Vein endothelial cell (primary cell): ENCODE data around the gene PACRG. TPM values are rescaled to one million over a fixed set of nuclear protein-coding genes. Genes with fewer than 3 reads are reported as not detected.

Experiments
- small RNA-seq: library from RNA; depleted of rRNA; stranded (forward); fragments of <200 nt; gene quantifications from one replicate; pipeline ENCODE3, GENCODE V24; 2012
- total RNA-seq: library from RNA; depleted of rRNA; stranded (reverse); fragments of >200 nt; gene quantifications from 2 replicates; pipeline ENCODE4 v1.2.3, GENCODE V29; 2012

The PACRG gene
- 0.33 TPM in 1 of 2 replicates, not detected in the other for total RNA-seq

DNA sequence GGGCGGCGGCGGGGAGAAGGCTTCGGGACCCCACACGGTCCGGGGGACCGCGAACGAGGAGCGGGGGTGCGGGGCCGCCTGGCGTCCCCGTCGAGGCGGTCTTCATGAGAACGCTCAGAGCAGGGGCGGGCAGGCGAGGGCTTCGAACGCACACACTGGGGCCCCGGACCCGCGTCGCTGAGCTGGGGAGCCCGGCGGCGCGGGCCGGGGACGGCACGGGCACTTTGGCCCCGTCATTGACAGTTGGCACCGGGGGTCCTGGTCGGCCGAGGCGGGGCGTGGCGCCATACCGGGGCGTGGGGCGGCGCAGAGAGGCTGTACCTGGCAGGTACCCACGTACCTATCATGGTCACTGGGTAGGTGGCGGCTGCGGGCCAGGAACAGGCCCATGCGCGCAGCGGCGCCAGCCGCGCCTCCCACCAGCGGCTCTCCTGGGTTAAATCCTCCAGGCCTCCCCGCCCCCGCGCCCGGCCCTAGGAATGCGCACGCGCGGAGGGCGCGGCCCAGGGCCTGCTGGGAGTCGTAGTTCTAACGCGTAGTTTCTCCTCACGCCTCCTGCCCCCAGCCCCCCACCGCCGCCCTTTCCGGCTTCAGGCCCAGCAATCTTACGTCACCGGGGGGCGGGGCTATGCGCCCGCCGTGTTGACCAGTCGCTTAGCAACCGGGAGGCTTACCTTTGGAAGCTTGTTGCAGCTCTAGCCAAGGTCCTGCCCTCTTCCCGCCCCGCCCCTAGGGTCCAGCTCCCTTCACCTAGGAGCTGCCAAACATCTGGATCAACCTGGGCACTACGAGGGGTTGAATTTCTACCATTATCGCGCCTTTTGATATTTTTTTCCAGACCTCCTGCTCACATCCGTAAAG, at the start of gene PACRG, which contains the start of gene PRKN:
Gene PACRG, plus strand, starts transcription at position 653 of the 861 bp plus-strand sequence.
Gene PRKN, minus strand, starts transcription at position 445 of the 861 bp plus-strand sequence.

Small RNAs within 50 kb of the gene (small RNA-seq; reads per million reads assigned to genes)
- not detected for gene AL031121.1
- gene AL590286.1, result not detected

Other genes with a start within 250 kb of the PACRG start
- gene PRKN, start 208 bp upstream of the PACRG start, total RNA-seq, result 0.76 and 1.6 TPM in 2 replicates